CD4-positive, alpha-beta T cell (primary cell): Measurements from ENCODE around the gene PRR9. TPM values are rescaled to one million over a fixed set of nuclear protein-coding genes. Genes with fewer than 3 reads are reported as not detected.

Experiments
- ATAC-seq: fragments of 200-7000 bp; cut with Tn5 transposase; one replicate; pipeline ENCODE4 v1.10.0; 2022; ENCODE audit warnings: mild to moderate bottlenecking; ENCODE audit not compliant: poor library complexity
- CTCF ChIA-PET: fragments of 350-600 bp; sonication (Branson Sonifier 250); formaldehyde crosslinking; loops from one replicate; lab custom pipeline; 2021; ENCODE audit warnings: antibody characterized with exemption, inconsistent platforms; lab: Charles Lee
- POLR2A ChIA-PET: fragments of 350-600 bp; sonication (Branson Sonifier 250); formaldehyde crosslinking; loops from one replicate; lab custom pipeline; 2021; ENCODE audit warnings: antibody characterized with exemption, inconsistent platforms; lab: Charles Lee
- DNase-seq, 14 experiments: peaks; one replicate each; pipeline ENCODE4 v3.0.0-alpha.2; 2013 to 2020; ENCODE audit warnings: mixed read lengths in 2 of 14
- H3K27ac ChIP-seq, 2 donors: one replicate each; pipeline versions ENCODE4 v1.5.1 to v1.7.0; 2013; ENCODE audit warnings: low read length in 2 of 2, low read depth in 1 of 2, mild to moderate bottlenecking in 1 of 2
- H3K27me3 ChIP-seq, 2 experiments: 1 replicate in 1 of 2; 2 replicates in 1 of 2; pipeline versions ENCODE4 v1.6.1 to v1.7.0; 2013; ENCODE audit warnings: low read length in 2 of 2, control low read depth in 1 of 2, mild to moderate bottlenecking in 1 of 2, moderate library complexity in 1 of 2; ENCODE audit not compliant: insufficient read depth in 2 of 2, control insufficient read depth in 1 of 2
- H3K36me3 ChIP-seq: one replicate; pipeline ENCODE4 v1.6.1; 2013; ENCODE audit warnings: low read length, control low read depth; ENCODE audit not compliant: insufficient read depth
- H3K4me1 ChIP-seq: one replicate; pipeline ENCODE4 v1.6.1; 2013; ENCODE audit warnings: low read length, control low read depth; ENCODE audit not compliant: insufficient read depth
- H3K4me3 ChIP-seq: one replicate; pipeline ENCODE4 v1.5.1; 2013; ENCODE audit warnings: mild to moderate bottlenecking, low read length, moderate library complexity
- H3K9me3 ChIP-seq, 2 experiments: 1 replicate in 1 of 2; 2 replicates in 1 of 2; pipeline versions ENCODE4 v1.6.1 to v1.7.0; 2013; ENCODE audit warnings: low read length in 2 of 2, mild to moderate bottlenecking in 2 of 2, control low read depth in 1 of 2, moderate library complexity in 1 of 2; ENCODE audit not compliant: control insufficient read depth in 1 of 2, insufficient read depth in 1 of 2
- H3K27ac Mint-ChIP-seq: one replicate; pipeline ENCODE4 v1.8.0; 2020; ENCODE audit warnings: mixed read lengths
- H3K27me3 Mint-ChIP-seq: one replicate; pipeline ENCODE4 v1.8.0; 2021; ENCODE audit warnings: mixed read lengths
- H3K36me3 Mint-ChIP-seq: one replicate; pipeline ENCODE4 v1.8.0; 2021; ENCODE audit warnings: low read depth, mixed read lengths
- H3K4me1 Mint-ChIP-seq: one replicate; pipeline ENCODE4 v1.8.0; 2021; ENCODE audit warnings: low read depth, mixed read lengths
- H3K4me3 Mint-ChIP-seq: one replicate; pipeline ENCODE4 v1.8.0; 2020; ENCODE audit warnings: mild to moderate bottlenecking, mixed read lengths
- H3K9me3 Mint-ChIP-seq: one replicate; pipeline ENCODE4 v1.8.0; 2020; ENCODE audit warnings: mixed read lengths
- intact Hi-C, 2 experiments: fragments of 100-400 bp; cut with DNase I in 1 of 2; cut with micrococcal nuclease in 1 of 2; formaldehyde crosslinking; loops; one replicate each; pipeline versions ENCODE4 v1.15.1 to v1.9.0; 2023 to 2025; cut with DNase I, micrococcal nuclease
- total RNA-seq, 174 experiments: library from RNA in 2 of 174; stranded (reverse) in 2 of 174; gene quantifications; one replicate each; pipeline ENCODE4 v1.2.3 and lab custom pipeline; 2021 to 2026
- TF ChIP-seq, protein P1 (sequence below): fragments of 200-600 bp; IDR thresholded peaks from one replicate; pipeline ENCODE4 v1.8.0; 2022; ENCODE audit warnings: antibody characterized with exemption, mild to moderate bottlenecking

The PRR9 gene
- total RNA-seq, 2 experiments from 2014 or later: not detected

DNA sequence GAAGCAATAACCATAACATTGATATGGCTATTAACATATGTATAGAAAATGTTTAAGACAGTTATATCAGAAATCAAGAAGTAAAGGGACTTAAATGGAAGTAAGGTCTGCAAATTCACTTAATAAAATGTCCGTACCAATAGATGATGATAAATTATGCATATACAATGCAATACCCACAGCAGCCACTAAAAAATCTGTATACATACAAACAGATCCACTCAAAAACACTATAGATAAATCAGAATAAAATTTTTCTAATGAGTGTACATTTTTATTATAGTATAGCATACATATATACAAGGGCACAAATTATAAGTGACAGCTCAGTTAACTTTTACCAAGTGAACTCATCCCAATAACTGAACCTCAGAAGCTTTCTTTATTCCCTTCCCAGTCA, 48.1 kb downstream of the PRR9 start:
- POLR2A ChIA-PET: no interaction called here
- Mint-ChIP-seq H3K27ac (no peak overlapping the region), H3K27me3 (peaks cover 80% of the 10 kb centered on the region), H3K9me3 (no peaks in the 10 kb centered on the region), H3K4me1 (peaks cover 26% of the 10 kb centered on the region), H3K36me3 (no peaks in the 10 kb centered on the region), H3K4me3 (no peak overlapping the region)
- Histone ChIP-seq H3K4me1 (peaks cover 18% of the 10 kb centered on the region), H3K9me3 (no peaks in the 10 kb centered on the region), H3K27me3 (peaks cover 26 to 54% of the 10 kb centered on the region in 2 experiments), H3K27ac (no peak overlapping the region), H3K4me3 (no peak overlapping the region), H3K36me3 (no peaks in the 10 kb centered on the region)
- TF ChIP-seq, protein P1, sequence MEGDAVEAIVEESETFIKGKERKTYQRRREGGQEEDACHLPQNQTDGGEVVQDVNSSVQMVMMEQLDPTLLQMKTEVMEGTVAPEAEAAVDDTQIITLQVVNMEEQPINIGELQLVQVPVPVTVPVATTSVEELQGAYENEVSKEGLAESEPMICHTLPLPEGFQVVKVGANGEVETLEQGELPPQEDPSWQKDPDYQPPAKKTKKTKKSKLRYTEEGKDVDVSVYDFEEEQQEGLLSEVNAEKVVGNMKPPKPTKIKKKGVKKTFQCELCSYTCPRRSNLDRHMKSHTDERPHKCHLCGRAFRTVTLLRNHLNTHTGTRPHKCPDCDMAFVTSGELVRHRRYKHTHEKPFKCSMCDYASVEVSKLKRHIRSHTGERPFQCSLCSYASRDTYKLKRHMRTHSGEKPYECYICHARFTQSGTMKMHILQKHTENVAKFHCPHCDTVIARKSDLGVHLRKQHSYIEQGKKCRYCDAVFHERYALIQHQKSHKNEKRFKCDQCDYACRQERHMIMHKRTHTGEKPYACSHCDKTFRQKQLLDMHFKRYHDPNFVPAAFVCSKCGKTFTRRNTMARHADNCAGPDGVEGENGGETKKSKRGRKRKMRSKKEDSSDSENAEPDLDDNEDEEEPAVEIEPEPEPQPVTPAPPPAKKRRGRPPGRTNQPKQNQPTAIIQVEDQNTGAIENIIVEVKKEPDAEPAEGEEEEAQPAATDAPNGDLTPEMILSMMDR: no peak
- intact Hi-C loops: no loop called here
- ATAC-seq (no peak), DNase-seq (no peak)
- CTCF ChIA-PET: no interaction called here

Other genes starting within 250 kb of the PRR9 start
- not detected for gene SPRR4, start 246.9 kb upstream of the PRR9 start, total RNA-seq
- gene SPRR1A, start 233.5 kb upstream of the PRR9 start, total RNA-seq: not detected
- gene SPRR3, start 215.8 kb upstream of the PRR9 start, total RNA-seq: not detected
- gene SPRR1B, start 186.4 kb upstream of the PRR9 start, total RNA-seq: not detected
- not detected for gene SPRR2D, start 176.5 kb upstream of the PRR9 start, total RNA-seq
- gene SPRR2A, start 160.1 kb upstream of the PRR9 start, total RNA-seq: not detected
- gene SPRR2B, start 146.0 kb upstream of the PRR9 start, total RNA-seq: not detected
- gene SPRR2E, start 123.1 kb upstream of the PRR9 start, total RNA-seq: not detected
- not detected for gene SPRR2F, start 104.1 kb upstream of the PRR9 start, total RNA-seq
- gene SPRR2G, start 66.7 kb upstream of the PRR9 start, total RNA-seq: not detected
- gene LELP1, start 14.2 kb upstream of the PRR9 start, total RNA-seq: not detected
- not detected for gene LORICRIN, start 42.1 kb downstream of the PRR9 start, total RNA-seq
- not detected for gene PGLYRP3, start 95.4 kb downstream of the PRR9 start, total RNA-seq
- gene PGLYRP4, start 131.3 kb downstream of the PRR9 start, total RNA-seq: not detected
- gene S100A9, start 140.3 kb downstream of the PRR9 start, total RNA-seq: 10 to 100 TPM; 35.3 to 43.6 TPM
- gene S100A12, start 158.0 kb downstream of the PRR9 start, total RNA-seq: 1 to 10 TPM; 4.0 to 5.5 TPM
- gene S100A8, start 173.5 kb downstream of the PRR9 start, total RNA-seq: 10 to 100 TPM; 21.0 to 23.8 TPM
- not detected for gene S100A7A, start 198.9 kb downstream of the PRR9 start, total RNA-seq
- gene S100A7, start 243.1 kb downstream of the PRR9 start, total RNA-seq: not detected